GM18526 (cell line): ENCODE measurements around the gene AP1S3.

ENCODE experiments used
- POLR2A ChIP-seq: IDR thresholded peaks from 3 replicates; pipeline ENCODE4 v1.6.1; 2011; ENCODE audit not compliant: insufficient read length; ENCODE audit errors: extremely low read depth

The AP1S3 gene

DNA sequence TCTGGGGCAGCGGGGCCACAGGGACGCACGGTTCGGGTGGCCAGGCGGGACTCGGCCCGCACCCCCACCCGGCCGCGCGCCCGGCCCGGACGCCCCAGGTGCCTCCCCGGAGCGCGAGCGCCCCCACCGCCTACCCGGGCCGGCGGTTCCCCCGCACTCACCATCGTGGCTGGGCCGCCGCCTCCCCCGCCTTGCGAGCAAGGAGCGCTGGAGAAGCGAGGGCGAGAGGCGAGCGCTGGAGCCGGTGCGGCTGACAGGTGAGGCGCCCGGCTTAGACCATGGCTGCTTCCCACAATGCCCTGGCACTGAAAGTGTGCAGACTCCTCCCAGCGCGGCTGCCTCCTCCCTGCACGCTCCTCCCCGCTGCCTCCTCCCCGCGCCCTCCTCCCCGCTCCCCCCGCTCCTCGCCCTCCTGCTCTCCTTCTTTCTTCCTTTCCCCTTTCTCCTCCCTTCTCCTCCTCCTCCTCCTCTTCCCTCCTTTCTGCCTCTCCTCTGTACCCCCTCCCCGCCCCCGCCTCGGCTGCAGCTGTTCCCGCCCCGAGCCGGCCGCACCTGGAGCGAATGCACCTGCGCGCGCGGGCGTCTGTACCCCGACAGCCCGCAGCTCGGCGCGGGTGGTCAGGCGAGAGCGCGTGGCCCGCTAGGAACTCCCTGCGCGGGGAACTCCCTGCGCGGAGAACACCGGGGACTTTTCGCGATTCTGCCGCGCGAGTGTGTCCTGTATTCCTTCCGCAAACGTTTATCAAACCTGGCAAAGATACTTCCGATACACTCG lies at the start of gene AP1S3:
Gene AP1S3, minus strand, starts transcription at position 296 of the 775 bp plus-strand sequence. Its CDS starts 132 bp downstream, at position 164.
- TF ChIP-seq POLR2A: peak; percentile 57

DNA sequence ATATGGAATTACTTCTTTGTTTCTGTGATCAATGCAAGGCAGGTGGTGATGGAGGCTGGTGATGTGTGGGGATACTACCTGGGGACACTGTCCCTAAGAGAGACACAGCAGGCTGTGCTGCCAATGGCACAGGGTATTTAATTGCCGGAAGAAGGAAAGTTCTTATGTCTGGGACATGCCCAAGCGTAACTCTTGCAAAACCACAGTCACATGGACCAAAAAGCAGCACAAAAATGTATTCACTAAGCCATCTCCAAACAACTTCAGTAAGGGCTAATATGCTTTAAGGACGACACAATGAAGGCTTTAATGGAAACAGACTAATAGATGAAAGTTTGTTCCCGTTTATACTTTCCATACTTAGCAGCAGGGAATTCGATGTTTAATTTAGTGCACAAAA lies 49.7 kb upstream of the AP1S3 start:
- TF ChIP-seq POLR2A: no peak

- TF ChIP-seq POLR2A: no peak
Measured at GRCh38 chr2:223886726-223887125, 49.3 kb upstream of the AP1S3 start.

DNA sequence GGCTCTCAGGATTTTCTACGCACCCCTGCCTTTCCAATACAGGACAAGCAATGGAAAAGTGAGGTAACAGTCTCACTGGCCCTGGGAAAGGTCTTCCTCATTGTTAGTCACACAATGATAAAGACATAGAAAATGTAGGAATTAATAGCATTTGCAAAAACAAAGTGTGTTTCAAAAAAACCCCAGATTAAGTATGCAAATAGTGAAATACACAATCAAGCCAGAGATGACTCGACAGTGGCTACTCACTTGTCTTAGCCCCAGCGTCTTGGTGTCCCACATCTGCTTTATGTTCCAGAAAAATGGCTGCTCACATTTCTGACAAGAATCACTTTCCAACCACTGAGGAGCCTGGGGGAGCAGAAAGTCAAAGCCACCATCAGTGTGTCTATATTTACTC lies 47.0 kb upstream of the AP1S3 start:
- TF ChIP-seq POLR2A: no peak

GRCh38 chr2:223882715-223883114 lies 45.3 kb upstream of the AP1S3 start:
- TF ChIP-seq POLR2A: no peak

DNA sequence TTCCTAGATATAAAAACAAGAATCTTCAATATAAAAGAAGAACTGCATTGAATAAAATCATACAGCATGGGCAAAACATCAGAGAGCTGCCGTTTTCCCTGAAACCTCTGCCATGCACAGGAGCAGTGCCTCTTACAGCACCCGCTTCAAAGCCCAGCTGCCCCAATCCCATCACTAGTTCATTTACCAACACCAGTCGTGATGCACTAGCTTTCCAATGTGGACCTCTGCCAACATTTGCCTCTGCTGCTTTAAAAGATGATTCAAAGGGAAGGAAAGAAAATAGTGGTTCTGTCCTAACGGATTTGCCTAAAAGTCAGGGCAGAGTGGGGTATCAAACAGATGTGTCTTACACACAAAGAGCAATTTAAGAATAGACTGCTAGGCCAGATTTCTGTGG lies 43.4 kb upstream of the AP1S3 start:
- TF ChIP-seq POLR2A: no peak

DNA sequence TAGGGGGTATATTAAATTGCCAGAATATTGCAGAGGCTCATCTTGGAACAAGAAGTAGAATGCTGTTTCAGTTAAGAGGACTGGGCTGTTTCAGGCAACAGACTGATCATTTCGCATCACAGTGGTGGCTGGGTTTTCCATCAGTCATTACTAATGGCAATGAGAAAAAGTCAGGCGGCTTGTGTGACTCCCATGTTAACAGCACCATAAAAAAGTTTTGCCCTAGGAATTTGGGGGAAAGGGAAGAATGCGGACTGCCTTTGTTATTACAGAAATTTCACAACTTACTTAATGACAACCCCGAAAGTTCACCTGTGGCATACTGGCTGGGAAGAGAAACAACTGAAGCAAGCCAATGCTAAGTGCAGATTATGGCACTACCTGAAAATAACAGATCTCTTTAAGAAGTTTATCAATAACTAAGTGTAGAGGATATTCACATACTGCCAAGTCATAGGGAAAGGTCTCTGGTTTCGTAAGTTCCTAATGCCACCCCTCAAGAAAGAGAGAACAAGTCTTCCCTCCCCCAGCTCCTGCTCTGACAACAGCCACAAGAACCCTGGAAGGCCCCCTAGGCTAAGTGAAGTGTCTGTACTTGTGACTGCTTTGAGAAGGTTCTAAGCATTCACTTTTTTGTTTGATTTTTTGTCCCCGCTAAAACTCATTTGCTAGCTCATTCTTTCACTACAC lies 40.5 kb upstream of the AP1S3 start:
- TF ChIP-seq POLR2A: no peak

DNA sequence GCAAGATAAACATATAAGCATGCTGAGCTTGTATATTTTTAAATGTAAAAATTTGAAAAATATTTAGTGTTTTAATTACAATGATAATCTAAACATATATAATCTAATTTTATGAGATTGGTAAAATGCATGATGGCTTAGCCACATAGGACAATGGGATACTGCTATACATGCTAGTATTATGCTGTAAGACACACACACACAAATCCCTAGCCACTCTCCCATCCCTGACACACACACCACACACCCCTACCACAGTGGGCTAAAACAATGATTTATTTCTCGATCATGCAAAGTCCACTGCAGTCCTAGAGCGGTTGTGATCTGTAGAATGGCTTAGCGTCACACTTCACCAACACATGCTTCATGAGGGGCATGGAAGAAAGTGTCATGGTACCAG lies 36.3 kb upstream of the AP1S3 start:
- TF ChIP-seq POLR2A: no peak

DNA sequence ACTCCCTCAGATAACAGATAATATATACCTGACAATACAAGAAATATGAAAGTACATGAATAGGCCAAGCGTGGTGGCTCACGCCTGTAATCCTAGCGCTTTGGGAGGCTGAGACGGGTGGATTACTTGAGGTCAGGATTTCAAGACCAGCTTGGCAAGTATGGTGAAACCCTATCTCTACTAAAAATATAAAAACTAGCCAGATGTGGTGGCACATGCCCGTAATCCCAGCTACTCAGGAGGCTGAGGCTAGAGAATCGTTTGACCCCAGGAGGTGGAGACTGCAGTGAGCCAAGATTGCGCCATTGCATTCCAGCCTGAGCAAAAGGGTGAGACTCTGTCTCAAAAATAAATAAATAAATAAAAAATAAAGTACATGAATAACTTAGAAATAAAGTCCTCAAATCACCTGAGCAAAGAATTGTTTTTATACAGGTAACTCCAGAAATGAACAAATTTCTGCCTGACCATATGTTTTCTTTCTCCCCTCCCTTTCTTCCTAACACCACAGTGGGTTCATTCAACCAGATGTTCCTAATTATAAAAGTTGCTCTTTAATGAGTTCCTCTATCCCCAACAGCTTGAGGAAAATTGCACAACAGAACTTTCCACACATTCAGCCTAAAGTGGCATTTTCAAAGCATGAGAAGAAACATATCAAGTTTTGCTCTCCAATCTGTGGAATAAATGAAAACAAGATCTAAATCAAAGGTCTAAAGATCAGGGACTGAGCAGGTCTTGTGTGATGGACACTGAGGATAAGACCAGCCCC lies 33.6 kb upstream of the AP1S3 start:
- no peak for TF ChIP-seq POLR2A

- no peak for TF ChIP-seq POLR2A
Measured at GRCh38 chr2:223868005-223868404, 30.6 kb upstream of the AP1S3 start.

- no peak for TF ChIP-seq POLR2A
Measured at GRCh38 chr2:223865907-223866508, 28.6 kb upstream of the AP1S3 start.

GRCh38 chr2:223865124-223865523 lies 27.7 kb upstream of the AP1S3 start:
- TF ChIP-seq POLR2A: no peak

- no peak for TF ChIP-seq POLR2A
Measured at GRCh38 chr2:223863491-223863890, 26.1 kb upstream of the AP1S3 start.

- no peak for TF ChIP-seq POLR2A
Measured at GRCh38 chr2:223860809-223861738, 23.7 kb upstream of the AP1S3 start.
